G401.6 (cell line): ENCODE data around the gene TANGO6.

ENCODE experiments used
- FAIRE-seq: peaks from 2 replicates; lab custom pipeline; 2012; peaks lifted over from hg19 to GRCh38; lab: Jason Lieb, UNC

The TANGO6 gene

DNA sequence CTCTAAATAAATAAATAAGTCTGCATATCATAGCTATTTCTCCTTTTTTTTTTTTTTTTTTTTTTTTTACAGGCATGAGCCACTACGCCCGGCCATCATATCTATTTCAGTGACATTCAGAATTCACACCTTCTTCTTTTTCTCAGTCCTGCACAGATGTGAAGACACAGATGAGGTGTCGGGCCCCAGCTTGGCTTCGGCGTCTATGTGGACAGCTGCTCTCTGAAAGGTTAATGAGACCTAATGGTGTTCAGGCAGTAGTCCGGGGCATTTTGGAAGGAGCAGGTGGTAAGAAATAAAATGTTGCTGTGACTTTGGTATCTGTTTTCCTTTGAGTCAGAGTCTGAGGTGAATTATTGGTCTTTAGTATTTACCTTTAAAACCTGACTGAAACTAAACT, 23.6 kb downstream of the TANGO6 start:
- no peak for FAIRE-seq

DNA sequence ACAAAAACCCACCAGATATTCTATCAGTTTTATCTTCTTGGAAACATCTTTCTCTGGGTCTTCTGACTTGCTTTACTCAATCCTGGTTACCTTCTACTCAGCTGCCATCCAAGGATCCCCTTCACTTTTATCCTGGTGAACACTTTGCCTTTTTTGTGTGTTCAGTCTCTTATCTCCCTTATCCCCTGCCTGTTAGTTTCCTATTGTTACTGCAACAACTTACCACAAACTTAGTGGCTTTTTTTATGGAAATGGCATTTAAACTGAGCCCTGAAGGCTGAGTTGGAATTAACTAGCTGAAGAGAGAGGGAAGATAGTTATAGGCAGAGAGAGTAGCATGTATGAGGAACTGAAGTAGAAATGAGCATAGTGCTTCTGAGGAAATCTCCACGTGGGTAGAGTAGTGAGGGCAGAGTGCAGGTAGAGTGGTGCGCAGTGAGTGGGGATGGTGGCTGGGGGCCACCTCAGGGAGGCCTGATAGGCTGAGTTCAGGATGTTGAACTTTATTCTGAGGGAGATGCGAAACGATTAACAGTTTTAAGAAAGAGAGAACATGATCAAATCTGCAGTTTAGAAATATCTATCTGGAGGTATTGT, 26.3 kb downstream of the TANGO6 start:
- FAIRE-seq, result no peak

DNA sequence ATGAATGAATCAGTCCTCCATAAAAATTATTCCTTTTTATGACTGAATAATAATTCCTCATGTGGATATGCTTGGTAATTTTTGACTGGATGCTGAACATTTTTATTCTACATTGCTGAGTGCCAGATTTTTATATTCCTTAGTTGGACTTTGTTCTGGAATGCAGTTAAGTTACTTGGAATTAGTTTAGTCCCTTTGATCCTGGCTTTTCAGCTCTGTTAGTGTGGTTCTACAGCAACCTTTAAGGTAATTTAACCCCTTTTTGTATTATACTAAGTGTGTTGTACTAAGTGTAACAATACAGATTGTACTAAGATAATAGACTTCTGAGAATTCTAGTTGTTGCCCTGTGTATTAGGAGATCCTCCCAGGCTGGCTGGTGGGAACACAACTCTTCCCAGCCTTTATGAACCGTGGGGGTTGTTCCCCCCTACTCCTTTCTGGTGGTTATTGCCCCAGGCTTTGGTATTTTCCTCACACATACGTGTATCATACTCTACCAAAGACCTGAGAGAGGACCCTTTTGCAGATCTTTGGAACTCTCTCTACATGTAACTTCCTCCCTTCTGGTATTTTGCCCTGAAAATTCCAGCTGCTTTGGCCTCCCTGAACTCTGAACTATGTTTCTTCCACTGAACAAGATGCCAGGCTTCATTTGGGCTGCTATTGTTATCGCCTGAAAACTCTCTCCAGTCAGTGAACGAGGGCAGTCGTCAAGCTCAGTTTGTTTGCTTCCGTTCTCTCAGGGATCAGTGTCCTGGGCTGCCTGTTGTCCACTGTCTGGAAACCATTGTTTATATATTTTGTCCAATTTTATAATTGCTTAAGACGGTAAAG, 30.5 kb downstream of the TANGO6 start:
- no peak for FAIRE-seq

DNA sequence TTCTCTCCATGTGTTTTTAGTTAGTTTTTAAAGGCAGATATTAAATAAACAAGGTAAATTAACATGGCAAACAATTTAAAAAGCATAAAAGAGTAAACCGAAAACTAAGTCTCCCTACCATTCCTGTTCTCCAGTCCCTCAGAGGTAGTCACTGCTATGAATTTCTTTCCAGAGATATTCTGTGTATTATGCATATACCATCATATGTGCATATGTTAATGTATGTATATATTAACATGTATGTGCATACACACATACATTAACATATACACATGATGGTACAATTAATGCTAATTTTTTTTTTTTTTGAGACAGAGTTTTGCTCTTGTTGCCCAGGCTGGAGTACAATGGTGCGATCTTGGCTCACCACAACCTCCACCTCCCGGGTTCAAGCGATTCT, 32.5 kb downstream of the TANGO6 start:
- no peak for FAIRE-seq

DNA sequence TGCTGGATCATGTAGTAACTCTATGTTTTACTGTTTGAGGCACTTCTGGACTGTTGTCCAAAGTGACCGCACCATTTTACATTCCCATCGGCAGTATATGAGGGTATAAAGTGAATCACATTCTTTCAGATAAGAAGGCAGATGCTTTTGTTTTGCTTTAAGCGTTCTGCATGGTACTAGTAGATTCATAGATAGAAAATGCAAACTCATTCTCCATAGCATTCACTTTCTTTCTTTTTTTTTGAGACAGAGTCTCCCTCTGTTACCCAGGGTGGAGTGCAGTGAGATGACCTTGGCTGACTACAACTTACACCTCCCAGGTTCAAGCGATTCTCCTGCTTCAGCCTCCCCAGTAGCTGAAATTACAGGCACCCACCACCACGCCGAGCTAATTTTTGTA, 40.4 kb downstream of the TANGO6 start:
- no peak for FAIRE-seq

DNA sequence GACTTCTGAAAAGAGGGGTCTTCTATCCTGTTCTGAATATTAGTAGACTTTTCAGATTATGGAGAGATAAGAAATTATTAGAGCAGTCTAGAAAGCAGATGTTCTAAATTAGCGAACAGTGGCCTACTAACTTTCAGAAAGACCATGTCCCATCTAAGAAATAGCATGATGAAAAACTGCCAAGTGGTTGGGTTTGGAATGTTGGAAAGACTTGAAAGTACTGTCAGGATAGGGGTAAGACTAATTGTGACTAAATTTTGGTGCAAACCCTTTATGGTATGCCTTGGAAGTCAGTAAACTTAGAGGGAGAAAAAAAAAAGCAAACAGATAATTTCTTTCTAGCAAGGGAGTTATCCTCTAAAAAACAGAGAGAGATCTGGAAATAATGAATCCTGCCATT, 41.1 kb downstream of the TANGO6 start:
- no peak for FAIRE-seq

DNA sequence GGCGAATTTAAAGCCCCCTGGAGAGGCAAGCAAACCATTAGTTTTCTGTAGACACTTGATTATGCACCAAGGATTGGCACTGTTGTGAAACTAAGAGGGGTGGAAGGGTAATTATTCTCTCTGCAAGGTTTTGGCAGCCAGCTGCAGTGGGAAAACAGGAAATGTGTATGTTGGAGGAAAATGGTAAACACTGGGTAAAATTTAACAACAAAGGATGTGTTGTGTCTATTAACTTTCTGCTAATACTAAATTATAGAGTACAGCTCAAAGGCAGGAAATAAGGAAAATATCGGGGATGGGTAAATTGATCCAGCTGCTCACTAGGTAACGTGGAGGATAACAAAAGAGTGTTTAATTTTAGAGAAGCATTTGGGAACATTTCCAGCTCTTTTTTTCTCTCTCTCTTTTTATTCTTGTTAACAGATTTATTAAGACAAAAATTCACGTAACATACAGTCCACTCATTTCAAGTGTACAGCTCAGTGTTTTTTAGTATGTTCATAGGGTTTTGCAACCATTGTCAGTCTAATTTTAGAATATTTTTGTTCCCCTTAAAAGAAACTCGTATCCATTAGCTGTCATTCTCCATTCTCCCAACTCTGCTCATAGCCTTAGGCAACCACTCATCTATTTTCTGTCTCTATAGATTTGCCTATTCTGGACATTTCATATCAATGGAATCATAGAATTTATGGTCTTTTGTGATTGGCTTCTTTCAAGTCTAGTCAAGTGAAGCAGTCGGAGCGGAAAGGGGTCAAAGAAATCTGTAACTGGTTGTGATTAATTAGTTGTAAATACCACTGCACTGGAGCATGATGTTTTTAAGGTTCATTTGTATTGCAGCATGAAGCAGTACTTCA, 41.8 kb downstream of the TANGO6 start:
- no peak for FAIRE-seq

DNA sequence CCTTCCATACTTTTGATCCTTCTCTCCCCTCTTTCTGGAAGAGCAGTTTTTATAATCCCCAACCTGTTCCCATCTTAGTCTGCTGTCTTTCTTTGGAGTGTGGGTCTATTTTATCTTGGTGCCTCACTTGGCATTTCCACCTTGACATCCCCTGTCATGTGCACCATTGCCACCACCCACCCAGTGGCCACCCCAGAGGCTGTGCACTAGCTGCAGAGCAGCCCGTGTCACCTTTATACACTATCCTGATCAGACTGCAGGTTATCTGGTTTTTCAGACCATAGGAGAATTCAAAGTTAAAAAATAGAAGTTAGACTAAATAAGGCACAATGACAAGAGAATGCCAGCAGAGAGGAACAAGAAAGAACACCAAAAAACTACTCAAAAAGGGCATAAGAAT, 43.8 kb downstream of the TANGO6 start:
- no peak for FAIRE-seq

DNA sequence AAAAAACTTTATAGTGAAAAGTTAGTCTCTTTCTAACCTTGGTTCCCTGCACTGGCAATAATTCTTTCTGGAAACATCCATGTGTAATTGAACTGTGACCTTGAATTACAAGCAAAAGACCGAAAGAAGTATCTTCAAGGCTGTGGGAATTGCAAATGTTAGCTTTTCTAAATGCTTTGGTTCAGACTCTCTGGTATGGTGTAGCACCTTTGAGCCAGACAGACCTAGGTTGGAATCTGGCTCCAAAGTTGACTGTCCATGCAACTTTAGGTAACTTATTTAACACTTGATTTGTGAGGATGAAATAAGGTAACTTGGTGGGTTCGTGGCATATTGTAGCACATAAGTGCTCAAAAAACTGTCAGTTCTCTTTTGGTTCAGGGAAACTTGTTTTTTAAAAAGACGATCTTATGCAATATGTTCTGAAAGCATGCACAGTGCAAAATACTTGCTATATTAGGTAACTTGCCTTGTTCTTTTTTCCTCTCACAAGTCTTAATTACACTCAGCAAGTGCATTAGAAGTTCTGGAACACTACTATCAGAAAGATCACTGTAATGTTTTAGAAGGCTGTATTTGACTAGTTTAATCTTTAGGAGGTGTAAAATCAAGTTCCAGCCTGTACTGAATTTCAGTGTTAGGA, 46.3 kb downstream of the TANGO6 start:
- no peak for FAIRE-seq

DNA sequence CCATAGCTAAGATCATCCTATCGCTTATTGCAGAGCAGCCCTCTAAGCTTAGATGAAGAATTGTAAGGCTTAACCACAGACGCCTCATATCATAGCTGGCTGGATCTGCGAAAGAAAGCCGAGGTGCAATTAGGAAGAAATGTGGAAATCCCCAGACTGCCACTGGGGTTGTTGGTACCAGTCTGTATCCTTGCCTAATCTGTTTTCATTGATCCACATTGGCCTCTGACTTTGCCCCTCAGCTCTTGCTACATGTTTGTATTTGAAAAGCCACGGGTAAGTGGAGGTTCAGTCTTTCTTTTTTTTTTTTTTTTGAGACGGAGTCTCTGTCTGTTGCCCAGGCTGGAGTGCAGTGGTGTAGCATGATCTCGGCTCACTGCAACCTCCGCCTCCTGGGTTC, 48.9 kb downstream of the TANGO6 start:
- FAIRE-seq, result no peak

DNA sequence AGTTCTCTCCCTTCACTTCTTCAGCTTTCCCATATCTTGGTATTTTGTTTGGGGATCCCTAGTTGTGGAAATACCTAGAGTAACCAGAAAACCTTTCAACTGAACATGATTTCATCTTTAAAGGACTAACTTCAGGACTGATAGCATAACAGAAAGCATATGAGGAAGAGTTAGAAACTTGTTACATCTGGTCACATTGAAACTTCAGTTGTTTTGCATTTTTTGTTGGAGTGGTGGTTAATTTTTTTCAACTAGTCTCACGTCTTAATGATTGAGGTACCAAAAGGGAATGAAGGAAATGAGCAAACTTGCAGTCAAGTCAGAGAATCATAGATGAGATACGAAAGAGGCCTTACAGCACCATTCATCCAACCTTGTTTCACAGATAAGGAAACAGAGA, 49.6 kb downstream of the TANGO6 start:
- no peak for FAIRE-seq

DNA sequence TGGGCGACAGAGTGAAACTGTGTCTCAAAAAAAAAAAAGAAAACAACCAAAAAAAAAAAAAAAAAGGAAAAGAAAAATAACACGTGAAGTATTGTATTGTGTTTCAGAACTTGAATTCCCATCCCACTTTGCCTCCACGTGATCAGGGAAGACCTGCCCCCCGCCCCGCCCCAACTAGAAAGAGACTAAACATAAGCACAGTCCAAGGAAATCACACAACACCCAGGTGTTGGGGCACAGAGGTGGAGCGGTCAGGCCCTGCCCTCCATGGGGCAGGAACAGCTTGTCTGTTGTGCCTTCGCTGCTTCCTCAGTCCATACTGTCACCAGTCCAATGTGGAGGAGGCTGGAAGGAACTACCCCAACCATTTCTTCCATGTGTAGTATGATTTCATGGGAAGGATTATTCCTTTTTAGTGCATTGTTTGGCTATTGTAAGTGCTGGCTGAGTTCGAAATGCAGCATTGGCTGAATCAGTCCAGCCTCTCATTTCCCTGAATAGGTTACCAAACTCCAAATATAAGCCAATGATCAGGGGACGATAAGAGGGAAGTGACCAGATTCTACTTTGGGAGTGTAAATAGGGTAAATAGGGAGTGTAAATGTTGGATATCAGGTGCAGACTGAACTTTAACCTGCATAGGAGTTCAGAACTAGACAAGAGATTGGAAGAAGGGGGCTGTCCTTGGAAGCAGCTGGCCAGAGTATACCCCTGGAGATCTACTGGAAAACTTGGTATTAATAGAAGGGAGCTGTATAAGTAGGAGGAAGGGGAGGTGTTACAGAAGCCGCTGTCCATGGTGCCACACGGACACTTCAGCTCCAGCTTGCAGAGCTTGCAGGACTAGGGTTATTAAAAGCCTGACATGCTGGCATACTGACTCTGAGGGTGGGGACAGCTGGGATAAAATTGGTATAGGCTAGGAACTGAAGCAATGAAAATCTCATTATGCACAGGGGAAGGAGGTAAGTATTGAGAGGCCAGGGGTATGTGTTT, 50.7 kb downstream of the TANGO6 start:
- FAIRE-seq, result no peak

DNA sequence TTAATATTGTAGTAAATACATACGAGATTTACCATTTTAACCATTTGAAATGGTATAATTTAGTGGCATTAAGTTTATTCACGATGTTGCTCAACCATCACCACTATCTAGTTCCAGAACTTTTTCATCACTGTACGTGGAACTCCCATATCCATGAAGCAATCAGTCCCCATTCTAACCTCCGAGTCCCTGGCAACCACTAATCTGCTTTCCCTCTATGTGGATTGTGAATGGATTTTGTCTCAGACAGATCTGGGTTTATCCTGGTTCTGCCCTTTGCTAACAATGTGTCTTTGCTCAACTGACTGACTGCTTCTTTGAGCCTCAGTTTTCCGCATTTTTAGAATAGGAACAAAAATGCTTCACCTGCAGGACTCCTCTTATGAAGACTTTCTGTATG, 51.4 kb downstream of the TANGO6 start:
- no peak for FAIRE-seq

DNA sequence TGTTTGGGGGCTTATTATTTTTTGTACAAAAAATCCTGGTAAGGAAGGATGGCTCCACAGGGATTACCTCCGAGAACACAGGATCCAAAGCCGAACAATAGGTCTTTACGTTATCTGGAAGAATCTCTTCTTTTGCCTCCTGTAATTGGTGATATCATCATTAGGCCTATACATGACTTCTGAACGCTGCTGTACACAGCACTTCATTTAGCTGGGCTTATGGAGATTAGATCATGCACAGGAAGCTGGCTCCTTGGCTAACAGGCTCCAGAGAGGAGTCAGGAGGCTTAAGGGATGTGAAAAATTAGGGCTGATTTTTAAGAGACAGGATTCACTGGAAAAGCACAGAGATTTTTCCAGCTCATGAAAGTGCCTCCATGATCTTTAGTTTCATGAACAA, 54.7 kb downstream of the TANGO6 start:
- no peak for FAIRE-seq

DNA sequence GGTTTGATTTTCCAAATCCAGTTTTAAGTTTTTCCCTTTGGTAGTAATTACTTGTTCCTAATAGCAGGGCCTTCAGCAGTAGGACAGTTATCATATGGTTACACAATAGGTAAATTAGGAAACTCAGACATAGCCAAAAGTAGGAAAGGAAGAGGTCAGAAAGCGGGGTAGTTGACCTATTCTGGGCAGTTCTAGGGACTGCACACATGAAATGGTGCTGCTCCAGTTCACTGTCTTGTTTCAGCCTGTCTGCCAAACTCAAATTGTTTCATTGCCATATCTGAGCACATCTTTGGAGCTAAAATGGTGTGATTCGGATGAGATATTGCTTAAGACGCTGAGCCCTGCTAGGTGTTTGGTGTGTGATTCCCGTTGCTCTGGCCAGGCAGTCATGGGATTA, 56.7 kb downstream of the TANGO6 start:
- FAIRE-seq, result no peak

DNA sequence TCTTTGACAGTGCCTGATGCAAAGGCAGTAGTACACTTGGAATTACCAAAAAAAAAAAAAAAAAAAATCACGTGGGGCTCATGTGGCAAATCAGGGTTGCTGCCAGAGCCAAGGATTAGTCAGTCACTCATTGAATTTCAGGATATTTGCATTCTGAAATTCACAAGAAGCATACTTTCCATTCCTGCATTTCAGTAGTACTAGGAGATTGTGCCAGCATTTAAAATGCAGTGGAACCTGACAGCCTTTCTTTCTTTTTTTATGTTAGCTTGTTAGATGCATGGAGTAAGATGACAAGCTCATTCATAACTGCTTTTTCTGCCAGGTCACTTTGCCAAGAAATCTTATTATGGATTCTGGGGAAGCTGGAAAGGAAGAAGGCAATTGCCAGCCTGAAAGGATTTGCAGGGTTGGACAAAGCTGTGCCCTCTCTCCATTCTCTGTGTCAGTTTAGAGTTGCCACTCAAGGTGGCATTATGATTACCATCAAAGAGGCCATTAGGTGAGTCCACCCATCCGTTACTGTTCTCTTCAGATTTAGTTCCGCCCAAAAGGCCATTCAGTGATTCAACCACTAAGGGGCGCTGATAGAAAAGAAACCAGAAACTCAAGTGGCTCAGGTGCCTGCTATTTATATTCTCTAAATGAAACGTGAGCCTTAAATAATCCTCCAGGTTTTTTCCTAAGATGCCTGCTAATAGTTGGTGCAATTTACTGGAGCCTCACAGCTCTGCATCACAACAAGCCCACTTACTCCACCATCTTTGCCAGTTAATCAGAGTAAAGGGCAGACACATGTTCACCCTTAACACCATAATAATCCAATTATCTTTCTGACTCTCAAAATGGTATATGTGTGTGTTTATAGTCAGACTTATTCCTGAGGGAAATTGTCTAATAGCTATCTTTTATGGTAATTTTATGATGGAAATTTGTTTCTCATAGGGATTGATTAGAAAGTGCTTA, 59.0 kb downstream of the TANGO6 start:
- no peak for FAIRE-seq

DNA sequence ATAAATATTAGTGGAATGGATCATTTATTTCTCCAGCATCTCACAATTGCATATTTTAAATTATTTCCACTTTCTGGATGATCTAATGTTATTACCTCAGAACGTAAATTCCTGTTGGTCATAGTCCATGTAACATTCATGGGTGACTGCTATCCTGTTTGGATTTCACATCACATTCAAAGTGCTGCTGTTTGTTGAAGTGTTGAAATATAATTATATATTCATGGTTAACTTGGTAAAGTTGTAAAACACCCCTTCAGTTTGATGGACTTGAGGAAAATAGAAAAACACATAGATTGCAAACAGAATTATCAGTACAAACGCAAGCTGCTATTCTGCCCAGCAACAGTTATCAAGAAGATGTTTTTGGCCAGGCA, 59.6 kb downstream of the TANGO6 start:
- FAIRE-seq, result no peak

DNA sequence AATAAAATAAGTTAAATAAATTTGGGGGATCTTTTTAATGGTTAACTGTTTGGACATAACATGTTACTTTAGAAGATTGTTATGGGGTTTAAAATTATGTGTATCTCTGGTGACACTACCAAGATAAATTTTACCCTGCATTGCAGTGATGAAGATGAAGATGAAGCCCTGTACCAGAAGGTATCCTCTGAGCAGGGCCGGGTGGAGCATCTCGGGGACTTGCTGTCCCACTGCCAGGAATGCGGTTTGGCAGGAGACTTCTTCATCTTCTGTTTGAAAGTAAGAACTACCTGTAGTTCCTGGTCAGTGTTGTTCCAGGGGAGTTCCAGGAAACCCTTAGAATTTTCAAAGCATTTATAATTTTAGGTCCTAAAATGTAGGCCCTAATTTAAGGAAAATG, 64.0 kb downstream of the TANGO6 start:
- no peak for FAIRE-seq

DNA sequence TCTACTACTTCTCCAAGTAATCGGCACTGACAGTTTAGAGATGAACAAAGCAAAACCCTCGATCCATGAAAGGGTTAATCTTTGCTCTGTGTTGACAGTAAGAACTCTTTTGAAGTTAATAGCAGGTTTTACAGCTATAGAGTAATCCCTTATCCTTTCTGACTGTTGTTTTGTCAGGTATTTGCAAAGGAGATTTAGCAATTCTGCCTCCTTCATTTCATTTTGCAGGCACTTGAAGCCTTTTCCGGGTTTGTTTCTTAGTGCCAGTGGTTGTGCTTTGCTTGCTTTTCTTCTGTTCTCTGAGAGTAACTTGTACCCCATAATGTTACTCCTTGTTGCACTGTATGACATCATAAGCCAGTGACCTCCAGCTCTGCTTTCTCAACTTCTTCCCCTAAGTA, 64.5 kb downstream of the TANGO6 start:
- no peak for FAIRE-seq

DNA sequence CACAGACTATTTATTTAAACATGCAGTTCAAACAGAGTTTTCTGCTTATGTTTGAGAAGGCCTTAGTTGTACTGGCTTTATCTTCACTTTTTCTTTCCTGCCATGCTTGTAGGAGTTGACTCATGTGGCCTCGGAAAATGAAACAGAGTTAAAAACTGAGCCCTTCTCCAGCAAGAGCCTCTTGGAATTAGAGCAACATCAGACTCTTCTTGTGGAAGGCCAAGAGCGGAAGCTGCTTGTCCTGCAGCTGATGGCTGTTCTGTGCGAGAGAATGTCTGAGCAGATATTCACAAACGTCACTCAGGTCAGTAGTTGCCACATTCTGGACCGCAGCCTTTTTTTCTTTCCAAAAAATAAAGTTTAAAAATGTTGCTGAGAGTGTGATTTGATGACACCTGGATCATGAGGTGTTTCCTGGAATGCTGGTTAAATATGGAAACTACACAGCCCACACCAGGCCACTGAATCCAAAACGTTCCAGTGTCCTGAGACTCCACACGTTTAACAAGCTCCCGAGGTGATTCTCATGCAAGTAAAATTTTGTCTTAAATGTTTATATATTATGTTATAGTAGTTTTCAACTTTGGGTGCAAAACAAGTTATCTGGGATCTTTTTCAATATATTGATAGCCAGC, 65.9 kb downstream of the TANGO6 start:
- no peak for FAIRE-seq
